Fibroblast of mammary gland (primary cell): ENCODE results near the gene PREX1.

ENCODE experiments used
- DNase-seq: peaks from one replicate; pipeline ENCODE4 v3.0.0-alpha.2; 2010; ENCODE audit warnings: low read depth
- H3K4me3 ChIP-seq: 2 replicates; pipeline ENCODE4 v1.5.1; 2011; ENCODE audit warnings: low read depth, mild to moderate bottlenecking, low read length, moderate library complexity; ENCODE audit not compliant: control insufficient read depth
- TF ChIP-seq, protein P1 (sequence below): conservative IDR thresholded peaks from 2 replicates; pipeline ENCODE4 v1.5.1; 2011; ENCODE audit warnings: low read depth, low read length, inconsistent platforms; ENCODE audit not compliant: control insufficient read depth, insufficient read depth

The PREX1 gene

DNA sequence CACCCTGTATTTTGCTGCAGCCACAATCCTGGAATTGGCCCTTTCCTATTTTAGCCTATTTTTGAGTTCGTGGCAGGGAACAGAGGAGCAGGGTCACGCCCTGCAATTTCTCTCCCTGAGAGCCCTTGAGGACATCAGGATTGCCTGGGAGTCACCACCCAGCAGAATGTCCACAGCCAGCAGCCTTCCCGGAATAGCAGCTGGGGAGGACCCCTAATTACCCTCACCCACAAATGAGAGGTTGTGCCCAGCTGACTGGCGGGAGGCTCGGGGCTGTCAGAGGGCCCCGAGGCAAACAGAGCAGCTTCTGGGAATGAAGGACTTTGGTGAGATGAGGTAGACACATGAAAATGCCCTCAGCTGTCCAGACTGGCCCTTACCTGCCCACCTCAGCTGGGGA lies 165.1 kb downstream of the PREX1 start:
- DNase-seq: no peak
- TF ChIP-seq, protein P1, sequence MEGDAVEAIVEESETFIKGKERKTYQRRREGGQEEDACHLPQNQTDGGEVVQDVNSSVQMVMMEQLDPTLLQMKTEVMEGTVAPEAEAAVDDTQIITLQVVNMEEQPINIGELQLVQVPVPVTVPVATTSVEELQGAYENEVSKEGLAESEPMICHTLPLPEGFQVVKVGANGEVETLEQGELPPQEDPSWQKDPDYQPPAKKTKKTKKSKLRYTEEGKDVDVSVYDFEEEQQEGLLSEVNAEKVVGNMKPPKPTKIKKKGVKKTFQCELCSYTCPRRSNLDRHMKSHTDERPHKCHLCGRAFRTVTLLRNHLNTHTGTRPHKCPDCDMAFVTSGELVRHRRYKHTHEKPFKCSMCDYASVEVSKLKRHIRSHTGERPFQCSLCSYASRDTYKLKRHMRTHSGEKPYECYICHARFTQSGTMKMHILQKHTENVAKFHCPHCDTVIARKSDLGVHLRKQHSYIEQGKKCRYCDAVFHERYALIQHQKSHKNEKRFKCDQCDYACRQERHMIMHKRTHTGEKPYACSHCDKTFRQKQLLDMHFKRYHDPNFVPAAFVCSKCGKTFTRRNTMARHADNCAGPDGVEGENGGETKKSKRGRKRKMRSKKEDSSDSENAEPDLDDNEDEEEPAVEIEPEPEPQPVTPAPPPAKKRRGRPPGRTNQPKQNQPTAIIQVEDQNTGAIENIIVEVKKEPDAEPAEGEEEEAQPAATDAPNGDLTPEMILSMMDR: no peak
- H3K4me3 ChIP-seq: no peak overlapping the region

DNA sequence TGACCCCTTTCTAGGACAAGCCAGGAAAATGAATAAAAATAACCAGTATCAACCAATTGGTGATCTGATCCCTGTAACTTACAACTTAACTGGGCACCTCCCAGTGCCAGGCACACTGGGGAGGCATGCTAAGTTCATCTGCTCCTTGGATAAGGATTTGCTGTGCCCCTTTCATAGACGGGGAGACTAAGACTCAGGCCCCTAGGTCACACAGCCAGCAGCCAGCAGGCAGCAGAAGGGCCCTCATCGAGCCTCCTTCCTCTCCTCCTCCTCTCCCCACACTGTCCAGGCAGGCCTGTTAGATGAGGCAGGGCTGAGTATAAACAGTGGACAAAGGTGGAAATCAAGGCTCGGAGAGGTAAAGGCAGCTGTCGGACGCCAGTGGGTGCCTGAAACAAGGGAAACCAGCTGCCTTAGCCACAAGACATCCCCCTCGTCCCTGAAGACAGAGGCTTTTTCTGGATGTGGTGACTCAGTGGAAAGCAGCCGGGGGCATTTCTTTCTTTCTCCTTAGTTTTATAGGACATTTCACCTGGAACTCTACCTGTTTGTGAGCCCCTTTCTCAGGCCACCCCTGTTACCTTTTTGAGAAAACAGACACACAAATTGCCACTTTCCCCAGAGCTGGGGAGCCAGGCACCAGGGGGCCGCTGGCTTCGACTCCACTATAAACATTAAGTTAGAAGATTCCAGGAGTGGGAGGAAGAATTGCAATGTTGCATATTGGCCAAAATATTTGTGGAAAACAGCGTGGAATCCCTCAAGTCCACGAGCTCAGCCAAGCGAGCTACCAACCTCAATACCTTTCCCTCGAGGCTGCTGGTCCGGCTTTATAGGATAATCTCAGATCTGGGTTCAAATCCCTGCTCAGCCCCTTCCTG lies 166.0 kb downstream of the PREX1 start:
- TF ChIP-seq, protein P1: no peak
- peak; percentile 25 for DNase-seq
- no peak overlapping the region for H3K4me3 ChIP-seq

DNA sequence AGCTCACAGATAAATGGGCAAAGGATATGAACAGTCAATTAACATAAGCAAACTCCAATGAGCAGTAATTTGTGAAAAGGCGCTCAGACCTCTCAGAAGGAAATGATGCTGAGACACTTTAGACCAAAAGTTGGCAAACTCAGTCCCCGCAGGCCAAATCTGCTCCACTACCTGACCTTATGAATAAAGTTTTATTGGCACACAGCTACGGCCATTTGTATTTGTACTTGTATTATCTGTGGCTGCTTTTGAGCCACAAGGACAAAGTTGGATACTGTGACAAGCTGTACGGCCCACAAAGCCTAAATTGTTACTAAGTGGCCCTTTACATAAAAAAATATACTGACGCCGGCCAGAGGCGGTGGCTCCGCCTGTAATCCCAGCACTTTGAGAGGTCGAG lies 167.0 kb downstream of the PREX1 start:
- no peak for DNase-seq
- no peak overlapping the region for H3K4me3 ChIP-seq
- TF ChIP-seq, protein P1: no peak

DNA sequence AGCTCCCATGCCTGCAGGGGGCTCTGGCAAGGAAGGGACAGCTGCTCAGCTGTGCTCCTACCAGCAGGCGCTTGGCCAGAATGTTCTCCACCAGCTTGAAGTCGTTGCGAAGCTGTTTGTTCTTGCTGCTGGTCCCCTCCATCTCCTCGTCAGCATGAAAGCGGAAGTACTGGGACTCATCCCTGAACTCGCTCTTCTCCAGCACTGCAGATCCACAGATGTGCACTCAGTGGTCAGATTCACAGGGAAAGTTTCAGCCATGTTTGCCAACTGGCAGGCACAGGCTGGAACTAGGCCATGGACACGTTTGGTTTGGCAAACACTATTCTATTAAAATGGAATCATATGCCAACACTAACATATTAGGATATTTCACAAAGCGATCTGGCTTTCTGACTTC lies 167.9 kb downstream of the PREX1 start:
- H3K4me3 ChIP-seq: no peak overlapping the region
- no peak for DNase-seq
- TF ChIP-seq, protein P1: no peak

DNA sequence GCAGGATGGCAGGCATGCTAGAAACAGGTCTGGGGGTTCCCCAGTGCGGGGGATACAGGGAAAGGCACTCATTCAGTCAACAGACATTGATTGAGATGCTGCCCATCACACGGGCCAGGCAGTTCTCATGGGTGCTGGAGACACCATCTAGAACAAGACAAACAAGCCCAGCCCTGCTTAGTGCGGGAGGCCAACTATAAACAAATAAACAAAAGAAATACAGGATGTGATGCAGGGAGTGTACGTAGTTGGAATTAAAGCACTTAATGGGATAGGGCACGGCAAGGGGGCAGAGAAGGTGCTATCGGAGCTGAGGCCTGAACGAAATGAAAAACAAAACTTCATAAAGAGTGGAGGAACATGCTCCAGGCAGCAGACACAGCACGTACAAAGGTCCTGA lies 169.3 kb downstream of the PREX1 start:
- no peak overlapping the region for H3K4me3 ChIP-seq
- TF ChIP-seq, protein P1: no peak
- no peak for DNase-seq

DNA sequence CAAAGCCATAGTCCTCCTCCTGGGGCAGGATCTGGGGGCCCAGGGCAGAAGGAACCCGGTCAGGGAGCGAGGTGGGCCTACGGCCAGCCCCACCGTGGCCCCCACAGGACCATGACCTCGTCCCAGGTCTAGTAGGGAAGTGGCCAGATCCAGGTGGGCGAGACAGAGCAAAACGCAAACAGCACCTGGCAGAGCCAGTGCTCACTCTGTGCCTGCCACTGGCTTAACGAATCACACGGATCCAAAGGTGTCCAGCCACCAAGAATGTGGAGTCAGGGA lies 169.7 kb downstream of the PREX1 start:
- TF ChIP-seq, protein P1: no peak
- no peak for DNase-seq
- no peak overlapping the region for H3K4me3 ChIP-seq

DNA sequence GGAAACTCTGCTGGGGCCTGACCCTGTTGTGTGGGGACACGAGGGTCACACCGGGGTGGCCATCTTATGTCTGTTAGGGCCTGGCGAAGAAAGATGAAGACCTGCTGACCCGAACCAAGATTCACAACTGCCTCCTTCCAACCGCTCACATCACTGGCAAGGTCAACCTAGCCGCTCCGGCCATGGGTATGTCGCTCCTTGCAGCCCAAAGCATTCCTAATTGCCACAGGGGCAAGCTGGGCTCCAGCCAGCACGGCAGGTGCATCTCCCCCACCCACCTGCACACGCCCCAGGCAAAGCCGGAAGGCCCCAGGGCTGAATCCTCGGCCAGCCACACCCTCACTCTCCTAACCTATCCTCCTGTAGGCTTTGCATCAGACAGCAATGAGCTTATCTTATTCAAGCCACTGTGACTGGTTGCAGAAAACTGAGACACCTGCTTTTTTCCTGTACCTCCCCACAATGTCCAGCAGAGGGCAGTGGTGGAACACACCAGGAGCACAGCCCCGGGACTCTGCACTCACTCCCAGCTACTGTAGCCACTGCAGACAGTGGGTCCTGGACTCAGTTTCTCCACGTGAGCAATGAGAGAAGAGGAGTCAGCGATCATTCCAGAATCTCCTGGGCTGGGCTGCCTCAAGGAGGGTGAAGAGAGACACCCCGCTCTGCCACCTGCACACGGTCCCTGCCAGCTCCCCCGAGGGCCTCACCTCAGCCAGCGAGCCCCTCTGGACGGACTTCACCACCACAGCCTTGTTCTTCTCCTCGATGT lies 170.2 kb downstream of the PREX1 start:
- H3K4me3 ChIP-seq: no peak overlapping the region
- peak; percentile 70 for DNase-seq
- TF ChIP-seq, protein P1: peak; percentile 96
